KMS-11 (cell line): Measurements from ENCODE around the gene MAP2K1.

ENCODE experiments used
- H2AFZ ChIP-seq: fragments of 200-600 bp; sonication (generic); 2 replicates; pipeline ENCODE4 v1.6.1; 2016; ENCODE audit warnings: antibody characterized with exemption, mixed run types, low read depth
- H3K27ac ChIP-seq: fragments of 200-600 bp; sonication (generic); 2 replicates; pipeline ENCODE4 v1.6.1; 2016; ENCODE audit warnings: mild to moderate bottlenecking, mixed run types
- H3K27me3 ChIP-seq: fragments of 200-600 bp; sonication (generic); 2 replicates; pipeline ENCODE4 v1.6.1; 2017; ENCODE audit warnings: mild to moderate bottlenecking, low read depth, mixed run types, moderate library complexity; ENCODE audit not compliant: insufficient read depth
- H3K36me3 ChIP-seq: fragments of 200-600 bp; sonication (generic); 2 replicates; pipeline ENCODE4 v1.6.1; 2017; ENCODE audit warnings: mild to moderate bottlenecking, mixed run types; ENCODE audit not compliant: insufficient read depth
- H3K4me1 ChIP-seq: fragments of 200-600 bp; sonication (generic); 2 replicates; pipeline ENCODE4 v1.6.1; 2016; ENCODE audit warnings: mild to moderate bottlenecking, low read depth, mixed run types; ENCODE audit not compliant: poor library complexity, severe bottlenecking
- H3K4me2 ChIP-seq: fragments of 200-600 bp; sonication (generic); 2 replicates; pipeline ENCODE4 v1.7.0; 2016; ENCODE audit warnings: mild to moderate bottlenecking, mixed run types
- H3K4me3 ChIP-seq: fragments of 200-600 bp; sonication (generic); IDR thresholded peaks from 2 replicates; pipeline ENCODE4 v1.6.1; 2017; ENCODE audit warnings: low read depth, low read length, mixed read lengths; ENCODE audit not compliant: insufficient read depth
- H3K79me2 ChIP-seq: fragments of 200-600 bp; sonication (generic); 2 replicates; pipeline ENCODE4 v1.6.1; 2016; ENCODE audit warnings: low read depth, mixed run types; ENCODE audit not compliant: insufficient read depth
- H3K9ac ChIP-seq: fragments of 200-600 bp; sonication (generic); 2 replicates; pipeline ENCODE4 v1.6.1; 2016; ENCODE audit warnings: mild to moderate bottlenecking, mixed run types
- H4K20me1 ChIP-seq: fragments of 200-600 bp; sonication (generic); 2 replicates; pipeline ENCODE4 v1.6.1; 2016; ENCODE audit warnings: mild to moderate bottlenecking, mixed run types; ENCODE audit not compliant: insufficient read depth
- CTCF ChIP-seq: fragments of 200-600 bp; sonication (generic); conservative IDR thresholded peaks from 2 replicates; pipeline ENCODE4 v1.6.1; 2017; ENCODE audit warnings: low read depth, mild to moderate bottlenecking, antibody characterized with exemption, low read length, moderate library complexity, mixed read lengths

Gene MAP2K1

GRCh38 chr15:66477011-66477410 is 90.3 kb downstream of the MAP2K1 start:
- Histone ChIP-seq H4K20me1 (no peaks in the 10 kb centered on the region), H3K27me3 (no peaks in the 10 kb centered on the region), H3K79me2 (no peaks in the 10 kb centered on the region), H3K36me3 (no peaks in the 10 kb centered on the region), H3K4me3 (no peak overlapping the region), H3K27ac (no peak overlapping the region), H3K4me1 (no peaks in the 10 kb centered on the region), H3K4me2 (no peak overlapping the region), H3K9ac (no peak overlapping the region), H2AFZ (no peak overlapping the region)
- no peak for TF ChIP-seq CTCF

- Histone ChIP-seq H3K27ac (no peak overlapping the region), H3K79me2 (no peaks in the 10 kb centered on the region)
These were observed 93.6 kb downstream of the MAP2K1 start for GRCh38 chr15:66480267-66480666.

GRCh38 chr15:66481107-66481856 is 94.6 kb downstream of the MAP2K1 start:
- no peak overlapping the region for H2AFZ ChIP-seq
- TF ChIP-seq CTCF, result no peak
- H3K27me3 ChIP-seq, result no peaks in the 10 kb centered on the region
- H3K27ac ChIP-seq, result no peak overlapping the region
- H4K20me1 ChIP-seq, result no peaks in the 10 kb centered on the region
- no peak overlapping the region for H3K4me2 ChIP-seq
- H3K79me2 ChIP-seq, result no peaks in the 10 kb centered on the region
- peaks cover 7% of the 10 kb centered on the region for H3K4me1 ChIP-seq
- H3K36me3 ChIP-seq, result no peaks in the 10 kb centered on the region
- H3K4me3 ChIP-seq, result no peak overlapping the region
- H3K9ac ChIP-seq, result no peak overlapping the region

More at GRCh38 chr15:66480267-66480666, 93.6 kb downstream of the MAP2K1 start:
- Histone ChIP-seq H4K20me1 (no peaks in the 10 kb centered on the region), H3K27me3 (no peaks in the 10 kb centered on the region), H3K4me3 (no peak overlapping the region), H2AFZ (no peak overlapping the region), H3K4me1 (peaks cover 7% of the 10 kb centered on the region), H3K9ac (no peak overlapping the region), H3K36me3 (no peaks in the 10 kb centered on the region), H3K4me2 (no peak overlapping the region)
- TF ChIP-seq CTCF, result no peak

- no peaks in the 10 kb centered on the region for H3K27me3 ChIP-seq
- no peaks in the 10 kb centered on the region for H3K36me3 ChIP-seq
- no peak overlapping the region for H2AFZ ChIP-seq
- H3K27ac ChIP-seq, result no peak overlapping the region
- H3K4me3 ChIP-seq, result no peak overlapping the region
- no peaks in the 10 kb centered on the region for H3K79me2 ChIP-seq
- no peaks in the 10 kb centered on the region for H4K20me1 ChIP-seq
- H3K4me1 ChIP-seq, result peaks cover 7% of the 10 kb centered on the region
- no peak overlapping the region for H3K4me2 ChIP-seq
- TF ChIP-seq CTCF, result no peak
- H3K9ac ChIP-seq, result no peak overlapping the region
These were observed 95.8 kb downstream of the MAP2K1 start for GRCh38 chr15:66482539-66482938.
